Measurements from ENCODE around the gene ATP1A3. TPM values are rescaled to one million over a fixed set of nuclear protein-coding genes. Genes with fewer than 3 reads are reported as not detected.

The ATP1A3 gene
- total RNA-seq, 1 experiment from 2014 or later = not detected

- CTCF ChIA-PET = interaction anchor here (0.6 to 1.8 kb wide), 12 partner anchors 10 to 140 kb away, joined by 3 to 5 read pairs (median 4); partner anchors contain the start of gene RABAC1
- Mint-ChIP-seq H3K4me3 (ENCODE audit: unreplicated experiment) (no peak overlapping the region), H3K27me3 (ENCODE audit: insufficient read depth, unreplicated experiment) (peaks cover 52% of the 10 kb centered on the region), H3K9me3 (ENCODE audit: unreplicated experiment) (no peaks in the 10 kb centered on the region), H3K4me1 (ENCODE audit: insufficient read depth, unreplicated experiment) (peaks cover 25% of the 10 kb centered on the region), H3K27ac (ENCODE audit: low read depth, unreplicated experiment) (no peak overlapping the region), H3K36me3 (ENCODE audit: insufficient read depth, unreplicated experiment) (peaks cover 5% of the 10 kb centered on the region)
- no peak for TF ChIP-seq CTCF (IDR thresholded peaks at IDR 0.05; ENCODE audit: unreplicated experiment)
- no TSS peak for BruUV-seq (replicated peaks)
- intact Hi-C loops (cut with micrococcal nuclease) = no loop called here
- no peak for DNase-seq (ENCODE audit: unreplicated experiment)
- POLR2A ChIA-PET = no interaction called here
These were observed 60.2 kb downstream of the ATP1A3 start for GRCh38 chr19:41933693-41934426.

- DNase-seq (ENCODE audit: unreplicated experiment) = no peak
- peaks cover 5% of the 10 kb centered on the region for H3K36me3 Mint-ChIP-seq (ENCODE audit: insufficient read depth, unreplicated experiment)
- CTCF ChIA-PET = no interaction called here
- POLR2A ChIA-PET = no interaction called here
- no peaks in the 10 kb centered on the region for H3K9me3 Mint-ChIP-seq (ENCODE audit: unreplicated experiment)
- peaks cover 27% of the 10 kb centered on the region for H3K4me1 Mint-ChIP-seq (ENCODE audit: insufficient read depth, unreplicated experiment)
- no peak for TF ChIP-seq CTCF (IDR thresholded peaks at IDR 0.05; ENCODE audit: unreplicated experiment)
- intact Hi-C loops (cut with micrococcal nuclease) = no loop called here
- H3K27ac Mint-ChIP-seq (ENCODE audit: low read depth, unreplicated experiment) = no peak overlapping the region
- no peak overlapping the region for H3K4me3 Mint-ChIP-seq (ENCODE audit: unreplicated experiment)
- BruUV-seq (replicated peaks) = no TSS peak
- peaks cover 52% of the 10 kb centered on the region for H3K27me3 Mint-ChIP-seq (ENCODE audit: insufficient read depth, unreplicated experiment)
These were observed 61.2 kb downstream of the ATP1A3 start for GRCh38 chr19:41932720-41933332.

GRCh38 chr19:41932259-41932719 lies 61.7 kb downstream of the ATP1A3 start:
- intact Hi-C loops (cut with micrococcal nuclease) = no loop called here
- H3K36me3 Mint-ChIP-seq (ENCODE audit: insufficient read depth, unreplicated experiment) = peaks cover 5% of the 10 kb centered on the region
- ChIA-PET CTCF (no interaction called here), POLR2A (no interaction called here)
- peaks cover 27% of the 10 kb centered on the region for H3K4me1 Mint-ChIP-seq (ENCODE audit: insufficient read depth, unreplicated experiment)
- no peak for TF ChIP-seq CTCF (IDR thresholded peaks at IDR 0.05; ENCODE audit: unreplicated experiment)
- DNase-seq (ENCODE audit: unreplicated experiment) = no peak
- no peak overlapping the region for H3K4me3 Mint-ChIP-seq (ENCODE audit: unreplicated experiment)
- H3K9me3 Mint-ChIP-seq (ENCODE audit: unreplicated experiment) = no peaks in the 10 kb centered on the region
- H3K27ac Mint-ChIP-seq (ENCODE audit: low read depth, unreplicated experiment) = no peak overlapping the region
- peaks cover 52% of the 10 kb centered on the region for H3K27me3 Mint-ChIP-seq (ENCODE audit: insufficient read depth, unreplicated experiment)
- BruUV-seq (replicated peaks) = no TSS peak

DNA sequence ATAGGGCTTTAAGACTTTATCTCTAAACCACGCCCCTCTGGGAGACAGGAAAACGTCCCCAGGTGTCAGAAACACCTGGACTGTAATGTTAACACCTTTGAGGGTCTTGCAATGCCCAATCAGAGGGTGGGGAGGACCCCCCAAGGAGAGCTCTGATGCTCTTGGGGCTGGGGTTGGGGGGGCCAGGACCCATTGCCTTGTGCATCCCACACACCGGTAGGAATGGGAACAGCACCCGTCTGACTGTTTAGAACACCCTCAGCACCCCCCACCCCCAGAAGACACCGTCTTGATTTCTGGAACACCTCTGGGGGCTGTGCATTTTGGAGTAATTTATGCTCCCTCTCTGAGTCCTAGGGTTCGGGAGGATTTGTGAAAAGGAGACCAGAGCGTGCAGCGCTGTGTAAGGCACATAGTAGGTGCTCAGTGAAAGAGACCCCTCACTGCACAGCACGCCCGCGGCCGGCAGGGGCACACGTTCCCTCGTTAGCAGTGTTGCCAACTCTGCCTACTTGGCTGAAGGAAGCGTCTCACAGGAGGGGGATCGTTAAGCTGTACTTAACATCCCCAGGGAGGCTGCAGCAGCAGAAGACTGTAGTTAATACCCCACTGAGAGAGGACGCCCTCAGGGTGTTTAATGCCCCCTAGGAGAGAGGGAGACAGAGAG lies 63.0 kb downstream of the ATP1A3 start:
- H3K4me3 Mint-ChIP-seq (ENCODE audit: unreplicated experiment) = no peak overlapping the region
- peaks cover 40% of the 10 kb centered on the region for H3K27me3 Mint-ChIP-seq (ENCODE audit: insufficient read depth, unreplicated experiment)
- no peaks in the 10 kb centered on the region for H3K9me3 Mint-ChIP-seq (ENCODE audit: unreplicated experiment)
- intact Hi-C loops (cut with micrococcal nuclease) = no loop called here
- H3K36me3 Mint-ChIP-seq (ENCODE audit: insufficient read depth, unreplicated experiment) = peaks cover 5% of the 10 kb centered on the region
- H3K27ac Mint-ChIP-seq (ENCODE audit: low read depth, unreplicated experiment) = no peak overlapping the region
- CTCF ChIA-PET = interaction anchor here (0.9 kb wide), 1 partner anchor 22 kb away, joined by 3 read pairs; no protein-coding TSS in a partner anchor
- BruUV-seq (replicated peaks) = no TSS peak
- POLR2A ChIA-PET = interaction anchor here (1.0 kb wide), 1 partner anchor 66 kb away, joined by 3 read pairs; no protein-coding TSS in a partner anchor
- TF ChIP-seq CTCF (IDR thresholded peaks at IDR 0.05; ENCODE audit: unreplicated experiment) = peak; percentile 27
- no peak for DNase-seq (ENCODE audit: unreplicated experiment)
- H3K4me1 Mint-ChIP-seq (ENCODE audit: insufficient read depth, unreplicated experiment) = peaks cover 18% of the 10 kb centered on the region

Data from MCF 10A (cell line).